Endothelial cell of umbilical vein (primary cell): ENCODE data around the gene ICOSLG. TPM values are rescaled to one million over a fixed set of nuclear protein-coding genes. Genes with fewer than 3 reads are reported as not detected.

ENCODE experiments used
- BruUV-seq: library from RNA; stranded (reverse); fragments of 400-500 nt; replicated peaks from 2 replicates; lab custom pipeline; 2021; lab: Mats Ljungman, UMichigan
- CTCF ChIA-PET: fragments of 300-600, 350-600 bp; sonication (Branson Sonifier 250); formaldehyde crosslinking; loops from one replicate; lab custom pipeline; 2021; ENCODE audit warnings: antibody characterized with exemption, inconsistent platforms; lab: Charles Lee
- POLR2A ChIA-PET: fragments of 300-600, 350-600 bp; sonication (Branson Sonifier 250); formaldehyde crosslinking; loops from one replicate; lab custom pipeline; 2021; ENCODE audit warnings: antibody characterized with exemption, inconsistent platforms; lab: Charles Lee
- DNase-seq: peaks from one replicate; pipeline ENCODE4 v3.0.0-alpha.2; 2011; ENCODE audit warnings: low read depth, low spot score
- FAIRE-seq: peaks from 2 replicates; lab custom pipeline; 2011; peaks lifted over from hg19 to GRCh38; lab: Jason Lieb, UNC
- H2AFZ ChIP-seq: 2 replicates; pipeline ENCODE4 v1.6.0; 2012; ENCODE audit warnings: low read depth, low read length, control low read depth, inconsistent platforms
- H3K27ac ChIP-seq: 2 replicates; pipeline ENCODE4 v1.5.1; 2011; ENCODE audit warnings: low read depth, mild to moderate bottlenecking, control low read depth, low read length, moderate library complexity; ENCODE audit not compliant: insufficient read depth
- H3K27me3 ChIP-seq, 2 experiments: 2 replicates each; pipeline versions ENCODE4 v1.6.0 to v1.6.1; 2011; ENCODE audit warnings: low read length in 2 of 2, mixed read lengths in 1 of 2; ENCODE audit not compliant: control insufficient read depth in 2 of 2, insufficient read depth in 2 of 2
- H3K36me3 ChIP-seq, 2 experiments: 2 replicates in 1 of 2; 3 replicates in 1 of 2; pipeline ENCODE4 v1.5.1; 2011; ENCODE audit warnings: low read length in 2 of 2, mild to moderate bottlenecking in 1 of 2, moderate library complexity in 1 of 2; ENCODE audit not compliant: control insufficient read depth in 2 of 2, insufficient read depth in 2 of 2; ENCODE audit errors: extremely low read depth in 1 of 2
- H3K4me1 ChIP-seq: 3 replicates; pipeline ENCODE4 v1.5.1; 2011; ENCODE audit warnings: mild to moderate bottlenecking, low read length; ENCODE audit not compliant: control insufficient read depth, insufficient read depth; ENCODE audit errors: extremely low read depth
- H3K4me2 ChIP-seq: 2 replicates; pipeline ENCODE4 v1.6.1; 2011; ENCODE audit warnings: low read length, control low read depth, mixed read lengths; ENCODE audit not compliant: insufficient read depth
- H3K4me3 ChIP-seq, 3 experiments: fragments of 200-600 bp in 1 of 3; sonication (generic), shearing (Covaris generic) in 1 of 3; replicated peaks in 1 of 3; 2 replicates each; pipeline ENCODE4 v1.5.1; 2011 to 2016; ENCODE audit warnings: control low read depth in 3 of 3, low read length in 3 of 3, mild to moderate bottlenecking in 2 of 3, inconsistent platforms in 1 of 3, low read depth in 1 of 3, moderate library complexity in 1 of 3; ENCODE audit not compliant: insufficient read depth in 1 of 3
- H3K79me2 ChIP-seq: 2 replicates; pipeline ENCODE4 v1.6.0; 2012; ENCODE audit warnings: low read length, inconsistent platforms; ENCODE audit not compliant: control insufficient read depth, insufficient read depth
- H3K9ac ChIP-seq: replicated peaks from 2 replicates; pipeline ENCODE3; 2011; ENCODE audit warnings: low read length, control low read depth; ENCODE audit not compliant: insufficient read depth; ENCODE audit errors: extremely low read depth
- H3K9me1 ChIP-seq: replicated peaks from 3 replicates; pipeline ENCODE4 v1.6.0; 2011; ENCODE audit warnings: mild to moderate bottlenecking, low read length; ENCODE audit not compliant: control insufficient read depth, insufficient read depth; ENCODE audit errors: extremely low read depth
- H3K9me3 ChIP-seq: replicated peaks from 2 replicates; pipeline ENCODE4 v1.5.1; 2012; ENCODE audit warnings: low read length, inconsistent platforms; ENCODE audit not compliant: control insufficient read depth, insufficient read depth
- H4K20me1 ChIP-seq: replicated peaks from 2 replicates; pipeline ENCODE3; 2011; ENCODE audit warnings: mild to moderate bottlenecking, low read length; ENCODE audit not compliant: control insufficient read depth, insufficient read depth; ENCODE audit errors: extremely low read depth
- CTCF ChIP-seq, 2 donors: IDR thresholded peaks; 1 replicate in 1 of 2; 2 replicates in 1 of 2; pipeline ENCODE4 v1.5.1; 2011; ENCODE audit warnings: low read length in 2 of 2, mild to moderate bottlenecking in 2 of 2, moderate library complexity in 2 of 2, control low read depth in 1 of 2, inconsistent platforms in 1 of 2, low read depth in 1 of 2; ENCODE audit not compliant: insufficient read depth in 1 of 2; ENCODE audit errors: extremely low read depth in 1 of 2
- JUN ChIP-seq: IDR thresholded peaks from 2 replicates; pipeline ENCODE4 v1.6.1; 2011; ENCODE audit warnings: borderline replicate concordance, low read depth; ENCODE audit not compliant: insufficient read length, insufficient read depth
- MYC ChIP-seq: IDR thresholded peaks from one replicate; pipeline ENCODE4 v1.6.1; 2011; ENCODE audit warnings: mild to moderate bottlenecking, low read depth, low read length
- POLR2A ChIP-seq: IDR thresholded peaks from 2 replicates; pipeline ENCODE4 v1.6.1; 2012; ENCODE audit warnings: low read depth, mild to moderate bottlenecking, control low read depth, low read length
- POLR2AphosphoS5 ChIP-seq: IDR thresholded peaks from 2 replicates; pipeline ENCODE4 v1.6.1; 2012; ENCODE audit warnings: low read depth, mild to moderate bottlenecking, control low read depth, low read length, moderate library complexity; ENCODE audit not compliant: insufficient read depth
- dilution Hi-C: fragments of 300-500 bp; cut with MboI; formaldehyde crosslinking; loops from one replicate; pipeline ENCODE4 v1.15.0; 2019; ENCODE audit warnings: low sequenced_read_pairs; ENCODE audit not compliant: extremely low pct_ligation_motif_present
- intact Hi-C: fragments of 100-400 bp; cut with micrococcal nuclease; formaldehyde crosslinking; loops from one replicate; pipeline ENCODE4 v1.10.0; 2022
- polyA plus RNA-seq, 4 experiments: library from polyadenylated mRNA; depleted of rRNA in 3 of 4; stranded (reverse) in 3 of 4; unstranded in 1 of 4; fragments of >200 nt; gene quantifications; 2 replicates each; pipeline versions ENCODE4 v1.2.1 to v1.2.3, GENCODE V29; 2011 to 2012; ENCODE audit warnings: missing spikeins in 1 of 4
- total RNA-seq: library from RNA; stranded (reverse); gene quantifications from 2 replicates; pipeline ENCODE4 v1.2.3, GENCODE V29; 2021
- TF ChIP-seq, protein P1 (sequence below): IDR thresholded peaks from 2 replicates; pipeline ENCODE4 v1.6.1; 2011; ENCODE audit not compliant: insufficient read depth, insufficient read length

The ICOSLG gene
- total and polyA plus RNA-seq, 2 donors (not counting 3 experiments of a cell fraction or from before 2014, with no cell fraction given) = 0.91 to 2.9 TPM

DNA sequence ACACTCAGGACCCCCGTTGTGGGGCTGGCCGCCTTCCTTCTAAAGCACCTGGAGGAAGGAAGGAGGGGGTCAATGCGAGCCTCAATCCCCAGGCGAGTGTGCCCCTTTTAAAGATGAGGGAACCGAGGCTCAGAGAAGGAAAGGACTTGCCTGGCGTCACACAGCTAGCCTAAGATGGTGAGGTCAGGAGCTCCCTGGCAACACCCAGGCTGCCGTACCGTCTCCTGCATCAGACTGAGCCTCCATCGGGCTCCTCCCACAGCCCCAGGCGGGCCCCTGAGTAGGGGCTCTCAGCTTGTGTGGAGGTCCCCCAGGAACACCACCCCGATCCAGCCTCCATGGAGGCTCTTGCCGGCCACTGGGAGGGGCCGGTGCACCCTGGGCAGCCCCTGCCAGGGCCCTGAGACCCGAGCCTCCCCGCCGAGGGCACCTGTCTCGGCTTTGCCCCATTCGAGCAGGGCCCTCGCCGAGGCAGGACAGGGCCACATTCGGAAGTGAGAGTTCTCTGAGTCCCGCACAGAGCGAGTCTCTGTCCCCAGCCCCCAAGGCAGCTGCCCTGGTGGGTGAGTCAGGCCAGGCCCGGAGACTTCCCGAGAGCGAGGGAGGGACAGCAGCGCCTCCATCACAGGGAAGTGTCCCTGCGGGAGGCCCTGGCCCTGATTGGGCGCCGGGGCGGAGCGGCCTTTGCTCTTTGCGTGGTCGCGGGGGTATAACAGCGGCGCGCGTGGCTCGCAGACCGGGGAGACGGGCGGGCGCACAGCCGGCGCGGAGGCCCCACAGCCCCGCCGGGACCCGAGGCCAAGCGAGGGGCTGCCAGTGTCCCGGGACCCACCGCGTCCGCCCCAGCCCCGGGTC lies 44.6 kb upstream of the ICOSLG start, which contains the start of gene AIRE:
AIRE (plus strand) TSS at position 739 of the 855 bp plus-strand sequence. CDS start 131 bp downstream, outside the sequence.
- Histone ChIP-seq H3K36me3 (no peaks in the 10 kb centered on the region), H3K9me3 (no peaks in the 10 kb centered on the region), H3K4me3 (no peak within 1 kb of the TSS), H2AFZ (peak within 1 kb of the TSS; percentile 81), H3K79me2 (no peaks in the 10 kb centered on the region), H3K27ac (no peak within 1 kb of the TSS), H3K9ac (no peak within 1 kb of the TSS), H3K9me1 (no peaks in the 10 kb centered on the region), H3K4me2 (no peak within 1 kb of the TSS), H4K20me1 (no peaks in the 10 kb centered on the region), H3K27me3 (peaks cover 0 to 3% of the 10 kb centered on the region in 2 experiments), H3K4me1 (no peaks in the 10 kb centered on the region)
- BruUV-seq = no TSS peak
- dilution Hi-C loops (no loop called here), intact Hi-C loops (no loop called here)
- TF ChIP-seq MYC = no peak
- DNase-seq = no peak
- ChIA-PET POLR2A (no interaction called here), CTCF (interaction anchor here (1.1 kb wide), 1 partner anchor 19 kb away, joined by 4 read pairs; no protein-coding TSS in a partner anchor)
- FAIRE-seq = peak; percentile 62

DNA sequence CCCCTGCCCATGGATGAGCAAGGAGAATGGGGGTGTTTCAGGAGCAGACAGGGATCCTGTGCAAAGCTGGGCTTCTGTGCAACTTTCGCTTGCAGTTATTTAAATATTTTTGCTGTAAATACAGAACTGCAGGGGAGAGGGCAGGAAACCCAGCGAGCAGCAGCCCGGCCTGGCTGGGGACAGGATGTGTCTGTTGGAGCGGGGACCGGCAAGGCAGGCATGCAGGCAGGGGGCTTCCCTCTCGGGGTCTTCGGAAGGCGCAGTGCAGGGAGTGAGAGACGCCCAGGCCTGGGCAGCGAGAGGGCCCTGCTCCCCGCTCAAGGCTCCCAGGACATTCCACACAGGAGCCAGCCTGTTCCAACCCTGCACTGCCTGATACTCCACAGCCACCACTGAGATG lies 43.2 kb upstream of the ICOSLG start:
- intact Hi-C loops = no loop called here

More for the DNA sequence above, 43.2 kb upstream of the ICOSLG start:
- BruUV-seq = no TSS peak
- Histone ChIP-seq H3K27me3 (peaks cover 0 to 3% of the 10 kb centered on the region in 2 experiments), H3K27ac (no peak overlapping the region), H3K4me1 (no peaks in the 10 kb centered on the region), H3K9ac (no peak overlapping the region), H4K20me1 (no peaks in the 10 kb centered on the region), H2AFZ (no peak overlapping the region), H3K36me3 (no peaks in the 10 kb centered on the region), H3K4me2 (no peak overlapping the region), H3K79me2 (no peaks in the 10 kb centered on the region), H3K9me3 (no peaks in the 10 kb centered on the region), H3K4me3 (no peak overlapping the region), H3K9me1 (no peaks in the 10 kb centered on the region)
- no peak for TF ChIP-seq POLR2AphosphoS5
- TF ChIP-seq, protein P1, sequence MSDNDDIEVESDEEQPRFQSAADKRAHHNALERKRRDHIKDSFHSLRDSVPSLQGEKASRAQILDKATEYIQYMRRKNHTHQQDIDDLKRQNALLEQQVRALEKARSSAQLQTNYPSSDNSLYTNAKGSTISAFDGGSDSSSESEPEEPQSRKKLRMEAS = no peak
- TF ChIP-seq MYC = no peak
- no peak for TF ChIP-seq CTCF (IDR thresholded peaks at IDR 0.05; ENCODE audit: extremely low read depth in 1 of 2, insufficient read depth in 1 of 2, low read depth in 1 of 2, low read length in 2 of 2)
- no peak for TF ChIP-seq JUN
- TF ChIP-seq POLR2A = no peak
- dilution Hi-C loops = no loop called here
- CTCF ChIA-PET = no interaction called here
- FAIRE-seq = no peak
- POLR2A ChIA-PET = interaction anchor here (0.6 kb wide), 1 partner anchor 14 kb away, joined by 3 read pairs; no protein-coding TSS in a partner anchor
- no peak for DNase-seq
